ENCODE results near the gene CTSZ.

- TF ChIP-seq, protein P1, sequence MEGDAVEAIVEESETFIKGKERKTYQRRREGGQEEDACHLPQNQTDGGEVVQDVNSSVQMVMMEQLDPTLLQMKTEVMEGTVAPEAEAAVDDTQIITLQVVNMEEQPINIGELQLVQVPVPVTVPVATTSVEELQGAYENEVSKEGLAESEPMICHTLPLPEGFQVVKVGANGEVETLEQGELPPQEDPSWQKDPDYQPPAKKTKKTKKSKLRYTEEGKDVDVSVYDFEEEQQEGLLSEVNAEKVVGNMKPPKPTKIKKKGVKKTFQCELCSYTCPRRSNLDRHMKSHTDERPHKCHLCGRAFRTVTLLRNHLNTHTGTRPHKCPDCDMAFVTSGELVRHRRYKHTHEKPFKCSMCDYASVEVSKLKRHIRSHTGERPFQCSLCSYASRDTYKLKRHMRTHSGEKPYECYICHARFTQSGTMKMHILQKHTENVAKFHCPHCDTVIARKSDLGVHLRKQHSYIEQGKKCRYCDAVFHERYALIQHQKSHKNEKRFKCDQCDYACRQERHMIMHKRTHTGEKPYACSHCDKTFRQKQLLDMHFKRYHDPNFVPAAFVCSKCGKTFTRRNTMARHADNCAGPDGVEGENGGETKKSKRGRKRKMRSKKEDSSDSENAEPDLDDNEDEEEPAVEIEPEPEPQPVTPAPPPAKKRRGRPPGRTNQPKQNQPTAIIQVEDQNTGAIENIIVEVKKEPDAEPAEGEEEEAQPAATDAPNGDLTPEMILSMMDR (IDR thresholded peaks at IDR 0.05) = no peak
- TF ChIP-seq EP300 (IDR thresholded peaks at IDR 0.05) (no peak), POLR2AphosphoS5 (IDR thresholded peaks at IDR 0.05) (no peak), POLR2A (IDR thresholded peaks at IDR 0.05) (no peak)
Measured at GRCh38 chr20:59008715-59009336, 1.8 kb upstream of the CTSZ start.

All from sigmoid colon (tissue), 4 donors.